Stomach (tissue), 9 donors: ENCODE measurements around the gene PRND. TPM values are rescaled to one million over a fixed set of nuclear protein-coding genes. Genes with fewer than 3 reads are reported as not detected.

Source experiments
- DNase-seq, 2 donors: peaks; one replicate each; pipeline versions ENCODE4 v3.0.0 to v3.0.0-alpha.2; 2013 to 2019
- H3K27ac ChIP-seq, 5 donors: fragments of 200-600 bp in 4 of 5; sonication (generic) in 4 of 5; one replicate each; pipeline ENCODE4 v1.5.1; 2013 to 2019; ENCODE audit warnings: mild to moderate bottlenecking in 1 of 5, moderate library complexity in 1 of 5
- H3K27me3 ChIP-seq, 3 donors: fragments of 200-600 bp; sonication (generic); one replicate each; pipeline ENCODE4 v1.5.1; 2017 to 2019; ENCODE audit warnings: mixed run types in 1 of 3
- H3K36me3 ChIP-seq, 4 donors: fragments of 200-600 bp; sonication (generic); 1 replicate in 3 of 4; 2 replicates in 1 of 4; pipeline ENCODE4 v1.5.1; 2016 to 2019
- H3K4me1 ChIP-seq, 4 donors: fragments of 200-600 bp; sonication (generic); one replicate each; pipeline ENCODE4 v1.5.1; 2016 to 2019
- H3K4me3 ChIP-seq, 4 donors: fragments of 200-600 bp; sonication (generic) in 3 of 4; one replicate each; pipeline ENCODE4 v1.5.1; 2016 to 2019; ENCODE audit warnings: mild to moderate bottlenecking in 1 of 4
- H3K9me3 ChIP-seq, 4 donors: fragments of 200-600 bp; sonication (generic); one replicate each; pipeline ENCODE4 v1.5.1; 2016 to 2019
- CTCF ChIP-seq, 7 experiments: fragments of 450-650 bp in 4 of 7; fragments of 200-600 bp in 3 of 7; sonication (generic) in 3 of 7; IDR thresholded peaks; one replicate each; pipeline ENCODE4 v1.5.1; 2016 to 2019; ENCODE audit warnings: antibody characterized with exemption in 7 of 7, control low read depth in 2 of 7, mild to moderate bottlenecking in 1 of 7
- EP300 ChIP-seq: sonication (generic); formaldehyde crosslinking; IDR thresholded peaks from one replicate; pipeline ENCODE4 v1.6.1; 2017; ENCODE audit warnings: antibody characterized with exemption
- POLR2A ChIP-seq, 4 donors: fragments of 450-650 bp; IDR thresholded peaks; one replicate each; pipeline ENCODE4 v1.6.1; 2016; ENCODE audit warnings: antibody characterized with exemption in 4 of 4, control low read depth in 2 of 4, mild to moderate bottlenecking in 1 of 4, moderate library complexity in 1 of 4
- POLR2AphosphoS5 ChIP-seq, 3 donors: sonication (generic); formaldehyde crosslinking; IDR thresholded peaks; one replicate each; pipeline ENCODE4 v1.6.1; 2016; ENCODE audit warnings: antibody characterized with exemption in 3 of 3
- WGBS, 5 donors: extraction: QIAGEN DNeasy Blood & Tissue Kit in 3 of 5; methylation state at CpG; one replicate each; pipeline versions ENCODE4 v1.1.5 to v1.1.7; 2013 to 2018; 5-methylcytosine and 5-hydroxymethylcytosine counted together
- intact Hi-C: fragments of 100-400 bp; cut with DNase I; formaldehyde crosslinking; loops from one replicate; pipeline ENCODE4 v1.15.1; 2023; ENCODE audit warnings: low total_unique reads
- polyA plus RNA-seq, 3 donors: library from polyadenylated mRNA; stranded (reverse); fragments of 200-250 nt; gene quantifications; one replicate each; pipeline ENCODE4 v1.2.3, GENCODE V29; 2013
- total RNA-seq, 5 donors: library from RNA; depleted of rRNA; stranded (reverse); fragments of >200 nt; gene quantifications; one replicate each; pipeline versions ENCODE4 v1.1.0 to v1.2.3, GENCODE V29; 2014 to 2016
- donor health status: healthy with polysubstance abuse.
- donor health status: Bipolar disorder and iron deficiency.
- donor health status: healthy.

PRND gene
- total and polyA plus RNA-seq, 8 donors: 0.03 to 1.1 TPM; not detected in 6

GRCh38 chr20:4773736-4774135, 52.0 kb downstream of the PRND start:
- H3K36me3 ChIP-seq: no peaks in the 10 kb centered on the region
- no peak overlapping the region for H3K4me3 ChIP-seq
- intact Hi-C loops: no loop called here
- H3K9me3 ChIP-seq: peaks cover 0 to 19% (median 9%) of the 10 kb centered on the region in 4 donors
- no peaks in the 10 kb centered on the region for H3K4me1 ChIP-seq
- no peak for TF ChIP-seq CTCF (IDR thresholded peaks at IDR 0.05)
- no peak for TF ChIP-seq POLR2A (IDR thresholded peaks at IDR 0.05)
- no peak for TF ChIP-seq EP300
- H3K27me3 ChIP-seq: no peaks in the 10 kb centered on the region
- H3K27ac ChIP-seq: no peak overlapping the region
- WGBS, 5 donors: 76 to 86% (median 84%) methylated on average over 5 of the region's 5 CpGs
- no peak for DNase-seq

GRCh38 chr20:4774207-4774606, 52.5 kb downstream of the PRND start:
- Histone ChIP-seq H3K27ac (no peak overlapping the region), H3K9me3 (peaks cover 0 to 19% (median 9%) of the 10 kb centered on the region in 4 donors), H3K36me3 (no peaks in the 10 kb centered on the region), H3K4me1 (no peaks in the 10 kb centered on the region), H3K27me3 (no peaks in the 10 kb centered on the region), H3K4me3 (no peak overlapping the region)
- 89 to 94% (median 92%) methylated on average over 4 of the region's 4 CpGs for WGBS, 5 donors
- intact Hi-C loops: no loop called here
- DNase-seq: no peak
- TF ChIP-seq CTCF (IDR thresholded peaks at IDR 0.05) (no peak), EP300 (no peak), POLR2A (IDR thresholded peaks at IDR 0.05) (no peak), POLR2AphosphoS5 (IDR thresholded peaks at IDR 0.05) (no peak)

GRCh38 chr20:4775322-4776078, 53.8 kb downstream of the PRND start:
- Histone ChIP-seq H3K9me3 (peaks cover 0 to 19% (median 9%) of the 10 kb centered on the region in 4 donors), H3K36me3 (no peaks in the 10 kb centered on the region), H3K4me3 (no peak overlapping the region), H3K27me3 (no peaks in the 10 kb centered on the region), H3K27ac (no peak overlapping the region), H3K4me1 (no peaks in the 10 kb centered on the region)
- DNase-seq: no peak
- TF ChIP-seq CTCF (IDR thresholded peaks at IDR 0.05): no peak
- no peak for TF ChIP-seq POLR2A (IDR thresholded peaks at IDR 0.05)
- no peak for TF ChIP-seq EP300
- TF ChIP-seq POLR2AphosphoS5 (IDR thresholded peaks at IDR 0.05): no peak
- WGBS, 5 donors: 87 to 93% (median 89%) methylated on average over 21 of the region's 21 CpGs
- intact Hi-C loops: no loop called here

GRCh38 chr20:4776079-4776630, 54.4 kb downstream of the PRND start:
- TF ChIP-seq EP300 (no peak), CTCF (IDR thresholded peaks at IDR 0.05) (no peak), POLR2AphosphoS5 (IDR thresholded peaks at IDR 0.05) (no peak), POLR2A (IDR thresholded peaks at IDR 0.05) (no peak)
- Histone ChIP-seq H3K27me3 (no peaks in the 10 kb centered on the region), H3K4me1 (no peaks in the 10 kb centered on the region), H3K27ac (no peak overlapping the region), H3K9me3 (peaks cover 0 to 15% (median 9%) of the 10 kb centered on the region in 4 donors), H3K36me3 (no peaks in the 10 kb centered on the region), H3K4me3 (no peak overlapping the region)
- WGBS, 5 donors: 72 to 81% (median 77%) methylated on average over 14 of the region's 14 CpGs
- no peak for DNase-seq
- intact Hi-C loops: no loop called here

Other genes starting within 250 kb of the PRND start
- gene PRNP, start 35.5 kb upstream of the PRND start, total RNA-seq: 100 to 1,000 TPM in 2 of 5 donors, 10 to 100 TPM in 3; 11.0 to 180 (median 85.8) TPM
- gene PRNP, start 35.5 kb upstream of the PRND start, polyA plus RNA-seq: 10 to 100 TPM; 20.3 to 52.8 (median 21.0) TPM
- 10 to 100 TPM in 4 of 5 donors, 1 to 10 TPM in 1; 9.3 to 43.0 (median 12.3) TPM for gene RASSF2, start 101.7 kb downstream of the PRND start, total RNA-seq
- gene RASSF2, start 101.7 kb downstream of the PRND start, polyA plus RNA-seq: 1 to 10 TPM; 2.7 to 8.3 (median 6.4) TPM